Breast epithelium (tissue), 4 donors: ENCODE measurements around the gene ZRSR2. TPM values are rescaled to one million over a fixed set of nuclear protein-coding genes. Genes with fewer than 3 reads are reported as not detected.
"Not testable (repeated sequence)": the region's sequence is repeated elsewhere in the genome, so short reads cannot be mapped to it uniquely, and the experiment has no call there.

Experiments
- DNase-seq, 2 donors: peaks; one replicate each; pipeline ENCODE4 v3.0.0-alpha.2; 2019; ENCODE audit warnings: low spot score in 2 of 2
- H3K27ac ChIP-seq, 2 donors: fragments of 200-600 bp; sonication (generic) in 1 of 2; one replicate each; pipeline ENCODE4 v1.5.1; 2016 to 2019; ENCODE audit warnings: mild to moderate bottlenecking in 1 of 2
- H3K27me3 ChIP-seq, 2 donors: fragments of 200-600 bp; sonication (generic) in 1 of 2; one replicate each; pipeline versions ENCODE4 v1.5.1 to v1.6.0; 2017 to 2019; ENCODE audit warnings: control low read depth in 1 of 2, mild to moderate bottlenecking in 1 of 2
- H3K36me3 ChIP-seq: fragments of 200-600 bp; one replicate; pipeline ENCODE4 v1.5.1; 2019
- H3K4me1 ChIP-seq, 2 donors: fragments of 200-600 bp; sonication (generic); one replicate each; pipeline ENCODE4 v1.5.1; 2016 to 2019; ENCODE audit warnings: control low read depth in 1 of 2
- H3K4me3 ChIP-seq, 3 donors: fragments of 200-600 bp; sonication (generic); 1 replicate in 2 of 3; 2 replicates in 1 of 3; pipeline ENCODE4 v1.5.1; 2016 to 2019; ENCODE audit warnings: mild to moderate bottlenecking in 3 of 3, moderate library complexity in 2 of 3
- H3K9me3 ChIP-seq, 2 donors: fragments of 200-600 bp; sonication (generic) in 1 of 2; one replicate each; pipeline ENCODE4 v1.5.1; 2016 to 2019; ENCODE audit warnings: control low read depth in 1 of 2
- CTCF ChIP-seq, 3 donors: fragments of 450-650 bp; IDR thresholded peaks; one replicate each; pipeline ENCODE4 v1.5.1; 2016 to 2017; ENCODE audit warnings: antibody characterized with exemption in 3 of 3, mild to moderate bottlenecking in 3 of 3, moderate library complexity in 3 of 3
- POLR2A ChIP-seq: fragments of 450-650 bp; IDR thresholded peaks from one replicate; pipeline ENCODE4 v1.6.1; 2016; ENCODE audit warnings: antibody characterized with exemption, mild to moderate bottlenecking, moderate library complexity
- POLR2AphosphoS5 ChIP-seq, 3 donors: sonication (generic); formaldehyde crosslinking; IDR thresholded peaks; one replicate each; pipeline ENCODE4 v1.6.1; 2017; ENCODE audit warnings: antibody characterized with exemption in 3 of 3
- intact Hi-C: fragments of 100-400 bp; cut with DNase I; formaldehyde crosslinking; loops from one replicate; pipeline ENCODE4 v1.15.1; 2023; ENCODE audit warnings: low total_unique reads
- total RNA-seq, 3 donors: library from RNA; depleted of rRNA; stranded (reverse); fragments of >200 nt; gene quantifications; one replicate each; pipeline ENCODE4 v1.1.0, GENCODE V29; 2016

ZRSR2 gene
- total RNA-seq, 3 donors from 2014 or later, result 8.9 to 9.8 (median 9.8) TPM

- DNase-seq, result no peak
- intact Hi-C loops, result no loop called here
- Histone ChIP-seq H3K4me1 (no peaks in the 10 kb centered on the region), H3K36me3 (no peaks in the 10 kb centered on the region), H3K9me3 (no peaks in the 10 kb centered on the region), H3K4me3 (no peak overlapping the region), H3K27me3 (no peaks in the 10 kb centered on the region), H3K27ac (no peak overlapping the region)
- no peak for TF ChIP-seq POLR2A
- no peak for TF ChIP-seq POLR2AphosphoS5 (IDR thresholded peaks at IDR 0.05)
- TF ChIP-seq CTCF (IDR thresholded peaks at IDR 0.05), result no peak
Observed at GRCh38 chrX:15825936-15826335, 35.7 kb downstream of the ZRSR2 start.

GRCh38 chrX:15829217-15829616 is 38.9 kb downstream of the ZRSR2 start:
- no peaks in the 10 kb centered on the region for H3K4me1 ChIP-seq
- intact Hi-C loops, result no loop called here
- H3K27me3 ChIP-seq, result no peaks in the 10 kb centered on the region
- H3K36me3 ChIP-seq, result no peaks in the 10 kb centered on the region
- no peaks in the 10 kb centered on the region for H3K9me3 ChIP-seq
- H3K4me3 ChIP-seq, result no peak overlapping the region
- no peak for TF ChIP-seq POLR2A
- no peak for TF ChIP-seq CTCF (IDR thresholded peaks at IDR 0.05)
- no peak for TF ChIP-seq POLR2AphosphoS5 (IDR thresholded peaks at IDR 0.05)
- no peak overlapping the region for H3K27ac ChIP-seq
- DNase-seq, result no peak

- H3K27ac ChIP-seq, H3K4me1 ChIP-seq, DNase-seq, H3K9me3 ChIP-seq, intact Hi-C loops, H3K36me3 ChIP-seq, H3K4me3 ChIP-seq, H3K27me3 ChIP-seq: not testable (repeated sequence)
Observed at GRCh38 chrX:15831347-15831746, 41.1 kb downstream of the ZRSR2 start.

GRCh38 chrX:15834053-15834452 is 43.8 kb downstream of the ZRSR2 start:
- H3K27me3 ChIP-seq, result no peaks in the 10 kb centered on the region
- H3K4me1 ChIP-seq, result no peaks in the 10 kb centered on the region
- H3K4me3 ChIP-seq, result no peak overlapping the region
- H3K9me3 ChIP-seq, result no peaks in the 10 kb centered on the region
- TF ChIP-seq POLR2AphosphoS5 (IDR thresholded peaks at IDR 0.05) (no peak), POLR2A (no peak), CTCF (IDR thresholded peaks at IDR 0.05) (no peak)
- H3K27ac ChIP-seq, result no peak overlapping the region
- intact Hi-C loops, result no loop called here
- no peak for DNase-seq
- no peaks in the 10 kb centered on the region for H3K36me3 ChIP-seq

- Histone ChIP-seq H3K27ac (no peak overlapping the region), H3K4me3 (no peak overlapping the region), H3K36me3 (no peaks in the 10 kb centered on the region), H3K9me3 (no peaks in the 10 kb centered on the region), H3K27me3 (no peaks in the 10 kb centered on the region), H3K4me1 (no peaks in the 10 kb centered on the region)
- no peak for TF ChIP-seq POLR2A
- TF ChIP-seq POLR2AphosphoS5 (IDR thresholded peaks at IDR 0.05), result no peak
- DNase-seq, result no peak
- intact Hi-C loops, result no loop called here
Observed at GRCh38 chrX:15834827-15835595, 44.7 kb downstream of the ZRSR2 start.

- no peak for TF ChIP-seq POLR2AphosphoS5 (IDR thresholded peaks at IDR 0.05)
- TF ChIP-seq POLR2A, result no peak
- TF ChIP-seq CTCF (IDR thresholded peaks at IDR 0.05), result no peak
- Histone ChIP-seq H3K9me3 (no peaks in the 10 kb centered on the region), H3K27me3 (no peaks in the 10 kb centered on the region), H3K4me3 (no peak overlapping the region), H3K4me1 (no peaks in the 10 kb centered on the region), H3K27ac (no peak overlapping the region), H3K36me3 (no peaks in the 10 kb centered on the region)
- no peak for DNase-seq
- intact Hi-C loops, result no loop called here
Observed at GRCh38 chrX:15838017-15838416, 47.7 kb downstream of the ZRSR2 start.
